ENCODE results near the gene ANKRD44.

ANKRD44 gene

GRCh38 chr2:197286805-197287595 lies 23.6 kb downstream of the ANKRD44 start:
- DNase-seq = no peak

- no peak for DNase-seq
Measured at GRCh38 chr2:197285361-197285760, 25.2 kb downstream of the ANKRD44 start.

- no peak for DNase-seq
Measured at GRCh38 chr2:197284956-197285355, 25.6 kb downstream of the ANKRD44 start.

GRCh38 chr2:197281421-197281820 lies 29.2 kb downstream of the ANKRD44 start:
- DNase-seq = no peak

GRCh38 chr2:197280015-197280702 lies 30.4 kb downstream of the ANKRD44 start:
- no peak for DNase-seq

- DNase-seq = no peak
Measured at GRCh38 chr2:197278799-197279763, 31.5 kb downstream of the ANKRD44 start.

GRCh38 chr2:197277794-197278193 lies 32.8 kb downstream of the ANKRD44 start:
- DNase-seq = no peak

- no peak for DNase-seq
Measured at GRCh38 chr2:197276156-197276555, 34.4 kb downstream of the ANKRD44 start.

- no peak for DNase-seq
Measured at GRCh38 chr2:197274937-197275336, 35.6 kb downstream of the ANKRD44 start.

- DNase-seq = no peak
Measured at GRCh38 chr2:197274349-197274748, 36.2 kb downstream of the ANKRD44 start.

- peak; percentile 46 for DNase-seq
Measured at GRCh38 chr2:197273485-197273884, 37.1 kb downstream of the ANKRD44 start.

- no peak for DNase-seq
Measured at GRCh38 chr2:197270601-197271000, 40.0 kb downstream of the ANKRD44 start.

GRCh38 chr2:197269815-197270214 lies 40.8 kb downstream of the ANKRD44 start:
- no peak for DNase-seq

GRCh38 chr2:197268786-197269584 lies 41.6 kb downstream of the ANKRD44 start:
- no peak for DNase-seq

- DNase-seq = no peak
Measured at GRCh38 chr2:197266477-197266876, 44.1 kb downstream of the ANKRD44 start.

GRCh38 chr2:197265924-197266323 lies 44.7 kb downstream of the ANKRD44 start:
- DNase-seq = no peak

GRCh38 chr2:197265036-197265435 lies 45.5 kb downstream of the ANKRD44 start:
- DNase-seq = no peak

- no peak for DNase-seq
Measured at GRCh38 chr2:197264332-197264731, 46.2 kb downstream of the ANKRD44 start.

- DNase-seq = no peak
Measured at GRCh38 chr2:197263077-197263476, 47.5 kb downstream of the ANKRD44 start.

GRCh38 chr2:197261808-197262226 lies 48.8 kb downstream of the ANKRD44 start:
- DNase-seq = no peak

- no peak for DNase-seq
Measured at GRCh38 chr2:197259470-197259999, 51.0 kb downstream of the ANKRD44 start.

- DNase-seq = no peak
Measured at GRCh38 chr2:197258580-197258979, 52.0 kb downstream of the ANKRD44 start.

Data from NCI-H774 (cell line).